Activated T-cell treated with anti-CD3 and anti-CD28 coated beads, Interleukin-2, amount 50 U/mL, for 1 hour (primary cell): ENCODE results near the gene MAML3.

Experiments
- DNase-seq: peaks from one replicate; pipeline ENCODE4 v3.0.0-alpha.2; 2020

MAML3 gene

DNA sequence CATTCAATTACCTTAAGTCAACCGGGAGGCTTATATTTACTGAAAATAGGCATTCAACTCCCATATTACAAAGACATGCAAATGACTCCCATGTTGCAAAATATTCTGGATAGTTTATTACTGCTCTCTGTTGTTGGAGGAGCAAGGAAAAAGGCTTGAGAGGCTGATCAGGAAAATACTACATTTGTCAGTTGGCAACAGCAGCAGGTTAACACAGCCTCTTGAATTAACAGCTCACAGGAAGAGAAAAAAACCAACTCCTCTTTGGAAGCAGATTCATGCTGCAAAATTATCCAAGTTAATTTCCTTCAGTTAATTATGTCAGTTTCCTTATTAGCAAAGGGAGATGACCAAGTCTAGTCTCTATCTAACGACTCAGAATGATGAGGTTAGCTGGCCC, 238.9 kb downstream of the MAML3 start:
- DNase-seq = no peak

DNA sequence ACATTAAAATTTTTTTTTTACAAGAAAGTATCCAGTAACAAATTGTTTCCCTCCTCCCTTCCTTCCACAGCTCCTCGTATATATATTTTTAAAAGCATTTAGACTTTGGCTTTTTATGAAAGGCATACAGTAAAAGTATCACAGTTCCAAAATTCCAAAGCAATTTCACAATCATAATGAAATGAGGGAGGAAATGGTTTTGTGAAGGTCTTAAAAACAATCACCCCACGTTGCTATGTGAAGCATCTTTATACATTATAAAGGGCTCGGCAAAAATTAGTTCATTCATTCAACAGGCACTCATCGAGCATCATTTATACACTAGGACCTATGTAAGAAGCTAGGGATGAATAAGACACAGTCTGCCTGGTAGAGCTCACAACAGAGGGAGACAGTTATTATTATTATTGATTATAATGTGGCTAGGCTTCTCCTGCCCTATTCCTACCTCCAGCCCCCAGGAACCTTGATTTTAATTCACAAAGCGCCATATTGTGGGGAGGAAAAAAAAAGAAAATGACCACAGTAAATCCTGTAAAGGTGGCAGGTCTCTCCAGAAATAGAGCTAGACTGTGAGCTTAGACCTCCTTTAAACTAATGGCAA, 239.9 kb downstream of the MAML3 start:
- DNase-seq = no peak

DNA sequence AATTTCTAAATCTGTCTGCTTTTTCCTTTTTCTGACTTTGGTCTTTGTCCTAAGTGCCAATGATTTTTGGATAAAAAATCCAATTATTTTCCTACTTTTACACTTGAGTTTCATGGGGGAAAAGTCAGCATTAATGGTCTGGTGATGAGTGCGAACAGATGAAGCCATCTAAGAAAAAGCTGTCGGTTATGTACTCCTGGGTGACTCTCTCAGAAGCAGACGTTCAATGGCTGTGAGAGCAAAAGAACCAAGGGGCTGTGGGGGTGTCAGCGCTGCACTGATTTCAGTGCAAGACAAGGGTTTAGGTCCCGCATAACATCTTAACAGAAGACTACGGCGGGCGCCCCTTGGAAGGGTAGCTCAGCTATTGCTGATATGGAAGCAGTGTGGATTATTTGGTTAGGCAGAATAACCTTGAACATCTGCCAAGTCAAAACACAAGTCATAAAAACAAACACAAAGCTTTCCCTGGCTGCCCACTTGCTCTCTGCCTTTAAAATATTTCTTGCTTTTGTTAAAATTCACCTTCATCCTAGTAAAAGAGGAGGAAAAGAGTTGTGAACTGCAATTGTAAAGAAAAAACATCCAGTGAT, 240.5 kb downstream of the MAML3 start:
- no peak for DNase-seq

DNA sequence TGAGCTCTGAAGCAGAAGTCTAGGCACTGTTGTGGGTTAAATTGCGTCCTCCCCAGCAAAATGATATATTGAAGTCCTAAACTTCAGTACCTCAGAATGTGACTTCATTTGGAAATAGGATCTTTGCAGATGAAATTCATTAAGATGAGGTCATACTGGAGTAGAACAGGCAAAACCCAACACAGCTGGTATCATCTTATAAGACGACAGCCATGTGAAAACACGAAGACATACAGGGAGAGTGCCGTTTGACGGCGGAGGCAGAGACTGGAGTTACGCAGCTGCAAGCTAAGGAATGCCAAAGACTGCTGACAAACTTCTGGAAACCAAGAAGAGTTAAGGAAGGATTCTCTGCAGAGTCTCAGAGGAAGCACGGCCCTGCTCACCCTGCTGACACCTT, 241.5 kb downstream of the MAML3 start:
- no peak for DNase-seq

DNA sequence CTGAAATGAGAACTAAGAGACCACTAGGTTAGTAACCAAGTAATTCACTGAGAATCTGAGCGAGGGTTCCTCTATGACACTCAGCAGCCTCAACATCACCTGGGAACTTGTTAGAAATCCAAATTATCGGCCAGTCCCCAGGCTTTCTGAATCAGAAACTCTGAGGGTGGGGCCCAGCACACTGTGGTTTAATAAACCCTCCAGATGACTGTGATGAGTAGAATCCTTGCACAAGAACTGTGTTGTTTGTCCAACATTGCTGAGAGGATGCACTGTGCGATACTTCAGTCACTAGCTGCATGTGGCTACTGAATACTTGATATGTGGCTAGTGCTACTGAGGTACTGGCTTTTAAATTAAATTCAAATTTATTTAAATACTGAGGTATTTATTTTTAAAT, 243.9 kb downstream of the MAML3 start:
- DNase-seq = no peak

DNA sequence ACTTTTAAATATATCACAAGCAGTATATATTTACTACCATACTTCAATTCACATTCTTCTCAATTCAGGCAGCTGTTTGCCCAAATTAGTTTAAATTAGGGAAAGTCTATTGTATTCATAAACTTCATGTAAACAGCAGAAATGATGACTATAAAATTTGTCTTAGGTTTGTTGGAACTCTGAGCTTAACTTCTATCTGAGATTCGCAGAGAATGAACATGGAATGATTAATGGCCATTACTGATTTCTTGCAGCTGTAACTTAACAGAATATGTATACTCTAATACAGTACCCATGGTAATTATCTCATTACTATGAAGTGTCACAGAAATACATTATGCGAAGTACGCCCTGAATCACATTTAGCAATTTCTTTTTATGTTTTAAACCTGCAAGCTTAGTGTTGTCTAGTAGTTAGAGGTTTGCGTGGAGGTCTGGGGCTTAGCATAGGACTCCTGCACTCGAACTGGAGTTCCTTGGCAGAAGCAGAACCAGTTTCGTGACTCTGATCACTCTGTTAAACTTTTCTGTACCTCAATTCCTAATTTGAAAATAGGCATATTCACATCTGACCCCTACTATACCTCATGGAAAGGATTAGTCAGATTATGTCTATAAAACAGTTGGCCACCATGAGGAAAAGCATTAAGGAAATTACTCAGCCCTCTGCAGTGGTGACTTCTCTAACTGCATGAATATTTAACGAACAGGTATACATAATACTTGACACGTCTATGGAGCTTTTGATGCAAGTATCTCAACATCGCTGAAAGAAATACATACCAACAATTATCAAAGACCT, 245.1 kb downstream of the MAML3 start:
- no peak for DNase-seq

DNA sequence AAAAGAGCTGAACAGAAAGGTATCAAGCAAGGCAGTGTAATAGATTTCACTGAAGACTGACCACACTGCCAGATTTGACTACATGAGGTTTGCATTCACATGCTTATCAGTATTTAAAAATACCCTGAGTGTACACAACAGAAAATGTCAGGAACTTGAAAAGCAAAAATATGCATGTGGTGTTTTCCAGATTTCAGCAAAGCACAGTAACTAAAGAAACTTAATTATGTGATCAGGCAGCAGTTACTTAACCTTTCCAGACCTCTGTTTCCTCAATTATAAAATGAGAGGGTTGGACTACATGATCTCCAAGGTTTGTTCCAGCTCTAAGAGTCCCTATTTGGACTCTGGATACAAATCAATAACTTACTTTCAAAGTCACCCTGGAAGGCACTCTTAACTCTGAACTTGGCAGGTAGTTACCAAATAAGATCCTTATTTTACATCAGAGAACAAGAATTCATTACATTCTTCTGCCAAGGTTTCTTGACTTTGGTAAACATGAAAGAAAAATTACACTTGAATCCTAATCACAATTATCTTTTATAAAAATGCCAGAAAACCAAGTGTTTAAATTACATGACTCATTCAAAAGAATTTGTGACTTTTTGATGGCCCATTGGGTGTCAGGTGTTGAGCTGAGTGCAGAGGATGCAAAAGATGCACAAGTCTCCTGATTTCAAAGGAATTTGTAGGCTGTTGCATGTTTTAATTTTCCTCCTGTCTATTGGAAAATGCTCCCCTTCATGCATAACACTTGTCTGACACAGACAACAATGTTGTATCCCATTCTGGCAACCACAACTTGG, 246.8 kb downstream of the MAML3 start:
- DNase-seq = no peak

DNA sequence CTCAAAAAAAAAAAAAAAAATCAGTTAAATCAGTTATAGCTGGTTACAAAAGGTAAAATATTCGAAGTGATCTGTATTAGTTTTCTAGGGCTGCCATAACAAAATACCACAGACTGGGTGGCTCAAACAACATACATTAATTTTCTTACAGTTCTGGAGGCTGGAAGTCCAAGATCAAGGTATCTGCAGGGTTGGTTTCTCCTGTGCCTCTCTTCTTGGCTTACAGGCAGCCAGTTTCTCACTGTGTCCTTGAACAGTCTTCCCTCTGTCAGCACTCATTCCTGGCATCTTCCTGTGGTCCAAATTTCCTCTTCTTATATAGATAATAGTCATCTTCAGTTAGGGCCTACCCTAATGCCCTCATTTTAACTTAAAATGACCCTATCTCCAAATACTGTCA, 248.5 kb downstream of the MAML3 start:
- no peak for DNase-seq

DNA sequence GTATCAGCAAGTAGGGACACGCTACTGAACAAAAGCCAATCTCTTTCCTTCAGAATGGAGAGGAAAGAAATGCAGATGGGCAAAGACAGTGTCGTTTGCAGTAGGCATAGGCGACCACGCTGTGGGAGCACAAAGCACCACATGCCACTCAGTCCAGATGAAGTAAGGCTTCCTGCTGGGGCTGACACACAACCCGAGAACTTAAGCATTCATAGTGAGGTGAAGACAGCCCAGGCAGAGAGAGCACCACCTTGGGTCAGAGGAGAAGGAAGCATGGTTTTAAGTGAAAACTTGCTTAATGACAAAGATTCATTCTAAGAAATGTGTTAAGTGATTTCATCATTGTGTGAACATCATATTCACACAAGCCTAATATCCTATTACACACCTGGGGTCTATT, 249.6 kb downstream of the MAML3 start:
- DNase-seq = no peak

DNA sequence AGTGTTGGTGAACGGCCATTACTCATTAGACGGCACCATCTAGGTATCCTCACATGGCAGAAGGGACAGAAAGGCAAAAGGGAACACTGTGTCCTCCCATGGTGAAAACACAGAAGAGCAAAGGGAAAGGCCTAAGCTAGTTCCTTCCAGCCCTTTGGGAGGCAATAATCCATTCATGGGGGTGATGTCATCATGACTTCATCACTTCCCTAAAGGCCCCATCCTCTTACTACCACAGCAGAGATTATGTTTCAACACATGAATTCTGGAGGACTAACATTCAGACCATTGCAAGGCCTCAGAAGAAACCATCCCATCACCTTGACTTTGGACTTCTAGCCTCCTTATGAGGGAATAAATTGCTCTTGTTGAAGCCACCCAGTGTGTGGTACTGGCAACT, 250.1 kb downstream of the MAML3 start:
- DNase-seq = no peak

DNA sequence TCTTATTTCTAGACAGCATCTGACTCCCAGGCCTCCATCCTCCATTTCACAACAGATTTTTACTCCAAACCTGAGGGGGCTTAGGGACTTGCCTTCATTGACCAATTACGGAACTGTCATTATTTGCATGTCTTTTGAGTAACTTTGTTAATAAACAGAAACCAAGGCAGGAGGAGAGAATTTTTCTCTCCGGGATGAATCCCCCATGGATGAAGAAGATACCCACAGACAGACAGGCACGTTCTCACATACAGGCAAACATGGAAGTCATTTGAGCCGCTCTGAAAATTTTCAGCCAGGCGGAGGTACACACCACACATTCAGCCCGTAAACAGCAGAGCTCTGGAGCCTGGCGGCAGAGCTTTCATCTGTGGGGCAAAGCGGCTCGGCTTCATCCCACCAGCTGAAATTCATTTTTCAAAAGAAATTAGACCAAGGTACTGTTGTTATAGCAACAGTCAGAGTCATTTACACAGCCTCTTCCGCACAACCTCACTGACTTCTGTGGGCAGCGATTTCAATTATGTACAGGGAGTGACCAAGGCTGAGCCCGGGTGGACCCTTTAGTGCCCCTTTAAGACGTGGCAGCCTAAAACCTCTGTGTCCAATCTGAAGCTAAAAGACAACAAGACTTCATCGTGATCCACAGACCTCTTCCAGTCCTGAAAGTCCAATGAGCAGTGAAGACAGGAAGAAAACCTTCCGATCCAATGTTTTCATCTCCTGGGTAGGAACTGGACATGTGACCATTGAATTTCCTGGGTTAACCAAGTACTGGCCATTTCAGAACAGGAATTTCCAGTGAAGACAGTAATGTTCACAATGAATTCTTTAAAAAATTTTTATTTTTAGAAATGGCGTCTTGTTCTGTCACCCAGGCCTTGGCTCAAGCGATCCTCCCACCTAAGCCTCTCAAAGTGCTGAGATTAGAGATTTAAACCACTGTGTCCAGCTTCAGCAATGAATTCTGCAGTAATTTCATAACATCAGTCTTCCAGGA, 251.4 kb downstream of the MAML3 start:
- DNase-seq = no peak

DNA sequence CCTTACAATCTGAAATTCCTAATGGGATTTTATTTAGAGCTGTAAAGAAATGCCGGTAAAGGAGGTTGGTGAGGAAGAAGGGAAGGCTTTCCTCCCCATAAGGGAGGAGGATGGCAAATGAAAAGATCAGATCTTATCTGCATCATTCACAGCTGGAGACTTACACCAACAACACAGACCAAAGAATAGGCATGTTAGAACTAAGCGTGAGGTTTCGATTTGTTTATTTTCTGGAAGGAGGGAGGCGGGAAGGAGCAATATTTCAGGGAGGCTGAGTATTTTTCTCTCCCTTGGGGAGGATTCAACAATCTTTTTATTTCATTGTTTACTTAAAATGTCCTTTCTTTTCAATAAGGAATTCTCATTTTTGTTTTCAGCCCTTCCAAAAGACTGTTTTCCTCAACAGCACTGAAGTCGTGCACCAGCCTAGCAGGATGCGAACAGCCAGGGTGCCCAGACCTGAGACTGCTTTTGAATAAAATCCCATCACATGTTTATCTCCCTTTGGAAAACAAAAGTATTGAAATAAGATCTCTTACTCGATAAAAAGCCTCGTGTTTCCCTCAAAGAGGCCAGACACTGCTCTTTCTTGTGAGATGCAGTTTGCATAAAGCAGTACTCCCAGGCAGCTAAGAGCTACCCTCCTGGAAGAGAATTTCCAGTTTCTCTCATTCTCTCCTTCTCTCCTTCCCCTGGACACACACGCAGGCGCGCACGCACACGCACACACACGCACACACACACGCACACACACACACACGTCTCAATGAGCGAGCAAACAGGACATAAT, 252.3 kb downstream of the MAML3 start:
- no peak for DNase-seq

DNA sequence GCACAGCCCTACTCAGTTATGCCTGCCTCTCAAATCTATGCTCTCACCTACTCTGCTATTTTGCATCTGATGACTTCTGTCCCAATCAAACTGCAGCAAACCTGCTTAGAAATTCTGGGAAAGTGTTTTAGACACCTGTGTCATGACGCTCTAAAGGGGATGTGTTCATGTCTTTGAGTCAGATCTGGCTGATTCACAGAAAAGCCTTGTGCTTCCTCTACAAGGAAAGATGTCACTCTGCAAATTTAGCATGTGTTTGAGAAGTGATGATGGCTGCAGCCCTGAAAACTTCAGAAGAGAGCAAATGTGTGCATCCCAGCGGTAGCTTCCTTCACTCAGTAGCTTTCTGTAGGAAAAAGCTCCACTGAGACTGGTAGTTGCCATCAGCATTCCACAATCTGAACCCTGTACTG, 253.0 kb downstream of the MAML3 start:
- DNase-seq = no peak

DNA sequence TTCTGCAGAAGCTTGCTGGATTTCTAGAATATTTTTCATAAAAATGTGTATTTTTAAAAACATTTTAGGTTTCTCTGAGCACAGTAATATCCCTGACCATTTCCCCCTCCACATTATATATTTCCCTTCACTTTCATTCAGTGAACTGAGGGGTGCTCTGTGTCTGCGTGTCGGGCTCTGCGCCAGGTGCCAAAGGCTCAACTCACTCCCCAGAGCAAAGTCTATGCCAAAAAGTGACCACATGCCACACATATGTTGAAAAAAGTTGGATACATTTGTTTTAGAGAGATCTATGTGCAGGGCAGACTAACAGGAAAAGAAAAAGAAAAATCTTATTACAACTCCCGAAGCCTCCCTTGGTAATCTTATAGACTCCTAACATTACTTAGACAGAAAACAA, 254.6 kb downstream of the MAML3 start:
- no peak for DNase-seq

DNA sequence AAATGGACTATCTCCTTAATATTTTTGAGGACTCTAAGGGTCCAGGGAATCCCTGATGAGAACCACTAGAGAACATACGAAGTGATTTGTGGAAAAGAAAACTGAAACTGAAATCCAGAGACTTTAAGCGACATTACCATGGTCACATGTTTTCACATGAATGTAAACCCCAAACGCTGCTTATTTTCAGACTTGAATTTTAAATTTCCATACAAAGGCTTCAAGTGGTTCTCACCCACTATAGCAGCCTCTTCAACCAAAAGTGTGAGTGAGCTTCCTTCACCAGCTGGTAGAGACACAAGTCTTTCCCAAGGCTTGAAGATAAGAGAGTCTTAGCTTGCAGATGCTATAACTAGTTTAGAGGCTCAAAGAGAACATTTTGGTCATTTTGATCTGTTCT, 255.7 kb downstream of the MAML3 start:
- no peak for DNase-seq

DNA sequence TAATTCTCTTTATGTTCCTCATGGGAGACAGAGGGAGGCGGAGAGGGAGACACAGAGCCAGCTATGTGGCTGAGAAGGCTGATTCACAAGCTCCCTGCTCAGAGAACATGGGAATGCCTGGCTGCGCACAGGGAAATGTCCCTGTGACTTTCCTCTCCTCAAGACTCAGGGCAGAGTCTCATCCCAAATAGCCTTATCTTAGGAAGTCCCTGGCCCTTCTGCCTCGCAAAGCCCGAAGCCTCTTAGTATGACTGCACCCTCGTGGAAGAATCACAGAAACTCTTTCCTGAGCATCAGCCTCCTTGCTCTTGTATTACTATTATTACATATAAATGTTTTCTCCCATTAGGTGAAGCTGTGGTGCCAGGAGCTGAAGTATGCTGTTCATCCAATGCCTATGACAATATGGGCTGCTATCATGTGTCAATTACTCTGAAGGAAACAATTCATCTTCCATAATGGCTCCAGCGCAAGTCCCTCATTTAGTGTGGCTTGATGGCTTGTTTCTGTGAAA, 257.8 kb downstream of the MAML3 start:
- no peak for DNase-seq

DNA sequence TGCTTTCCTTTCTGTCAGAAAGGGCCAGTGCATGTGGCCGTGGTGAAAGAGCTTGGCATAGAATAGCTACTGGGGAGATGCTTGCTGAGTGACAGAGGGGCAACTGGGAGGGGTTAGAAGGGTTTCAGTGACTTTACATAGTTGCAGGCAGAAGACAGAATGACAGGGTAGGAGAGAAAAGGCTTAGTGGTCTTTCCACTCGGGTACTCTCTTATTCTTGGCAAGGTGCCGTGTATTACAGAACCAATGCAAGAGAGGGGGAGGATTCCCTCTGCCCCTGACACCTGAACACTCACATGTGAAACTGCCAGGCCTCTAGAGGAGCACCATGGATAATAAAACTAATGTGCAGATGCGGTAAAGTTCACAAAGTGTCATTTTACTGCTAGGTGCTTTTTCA, 260.2 kb downstream of the MAML3 start:
- DNase-seq = no peak

DNA sequence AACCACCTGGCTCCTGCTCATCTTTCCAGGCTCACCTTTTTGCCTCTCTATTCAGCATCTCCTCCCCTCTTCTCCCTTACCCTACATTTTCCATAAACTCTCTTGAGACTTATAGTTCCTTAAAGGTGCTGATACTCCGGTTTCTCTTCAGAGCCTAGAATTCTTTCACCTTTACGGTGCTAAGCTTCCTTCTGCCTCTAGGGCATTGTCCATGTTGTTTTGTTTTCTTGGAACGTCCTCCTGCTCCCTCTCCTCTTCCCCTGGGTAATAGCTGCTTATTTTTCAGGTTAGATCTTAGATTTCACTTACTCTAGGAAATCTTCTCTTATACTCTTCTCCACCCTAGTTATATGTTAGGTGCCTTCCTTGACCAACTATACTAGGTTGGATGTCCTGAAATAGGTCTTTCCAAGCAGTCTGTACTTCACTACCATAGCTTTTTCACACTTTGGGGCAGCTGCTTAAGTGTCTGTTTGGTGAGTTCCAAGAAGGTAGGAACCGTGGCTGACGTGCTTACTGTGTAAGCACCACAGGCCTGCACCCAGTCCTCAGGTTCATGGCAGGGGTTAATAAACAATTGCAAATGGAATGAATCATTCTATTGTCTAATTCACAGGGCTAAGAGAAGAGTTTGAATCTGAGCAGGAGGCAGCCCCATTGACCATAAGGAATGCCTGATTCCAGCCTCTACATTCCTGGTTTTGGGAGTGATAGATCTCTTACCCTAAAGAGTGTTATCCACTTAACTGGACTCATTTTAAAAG, 260.8 kb downstream of the MAML3 start:
- no peak for DNase-seq

DNA sequence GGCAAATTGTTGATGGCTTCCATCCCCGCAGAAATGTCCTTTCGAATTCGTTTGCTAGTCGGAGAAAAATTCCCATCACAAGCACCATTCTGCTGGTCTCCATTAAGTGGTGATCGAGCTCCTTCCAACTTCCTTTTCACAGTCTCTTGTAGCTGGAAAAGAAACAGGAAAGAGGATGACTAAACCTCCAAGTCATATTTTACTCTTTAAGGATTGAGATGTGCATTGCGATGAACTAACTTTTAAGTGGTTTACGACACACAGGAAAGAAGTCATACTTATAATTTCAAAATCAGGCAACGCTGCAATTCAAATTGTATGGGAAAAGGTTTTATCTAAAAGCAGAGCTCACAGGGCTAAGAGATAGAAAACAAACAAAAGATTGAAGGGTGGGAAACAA, 263.2 kb downstream of the MAML3 start:
- no peak for DNase-seq

DNA sequence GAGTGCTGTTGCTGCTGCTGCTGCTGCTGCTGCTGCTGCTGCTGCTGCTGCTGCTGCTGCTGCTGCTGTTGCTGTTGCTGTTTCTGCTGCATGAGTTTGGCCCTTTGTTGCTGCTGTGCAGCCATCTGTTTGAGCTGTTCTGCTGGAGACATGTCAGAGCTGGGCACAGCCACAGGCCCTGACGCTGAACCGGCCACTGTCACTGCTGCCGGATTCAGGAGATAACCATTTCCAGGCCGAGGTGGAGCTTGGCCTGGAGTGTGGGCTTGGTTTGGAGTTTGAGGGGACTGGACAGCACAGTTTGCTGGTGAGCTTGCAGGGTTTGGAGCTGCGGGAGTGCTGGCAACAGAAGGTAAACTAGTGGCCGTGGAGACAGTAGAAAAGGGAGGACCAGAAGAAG, 264.1 kb downstream of the MAML3 start:
- no peak for DNase-seq
